SK-N-MC (cell line): ENCODE data around the gene GPC3.

Source experiments
- EZH2 ChIP-seq: fragments of 200-600 bp; sonication (generic); IDR thresholded peaks from one replicate; pipeline ENCODE4 v1.6.1; 2017; ENCODE audit warnings: antibody characterized with exemption
- POLR2AphosphoS5 ChIP-seq: IDR thresholded peaks from 2 replicates; pipeline ENCODE4 v1.6.1; 2012; ENCODE audit warnings: mild to moderate bottlenecking, low read depth, low read length, borderline replicate concordance

- TF ChIP-seq POLR2AphosphoS5 (no peak), EZH2 (no peak)
These were observed 17.7 kb upstream of the GPC3 start for GRCh38 chrX:134002921-134003615.
